ENCODE data around the gene SPTLC1. TPM values are rescaled to one million over a fixed set of nuclear protein-coding genes. Genes with fewer than 3 reads are reported as not detected.

The SPTLC1 gene
- total and polyA plus RNA-seq, 2 of the 13 experiments (the other 11 are each of a cell fraction or from before 2014, with no cell fraction given) = 56.2 to 72.5 TPM

DNA sequence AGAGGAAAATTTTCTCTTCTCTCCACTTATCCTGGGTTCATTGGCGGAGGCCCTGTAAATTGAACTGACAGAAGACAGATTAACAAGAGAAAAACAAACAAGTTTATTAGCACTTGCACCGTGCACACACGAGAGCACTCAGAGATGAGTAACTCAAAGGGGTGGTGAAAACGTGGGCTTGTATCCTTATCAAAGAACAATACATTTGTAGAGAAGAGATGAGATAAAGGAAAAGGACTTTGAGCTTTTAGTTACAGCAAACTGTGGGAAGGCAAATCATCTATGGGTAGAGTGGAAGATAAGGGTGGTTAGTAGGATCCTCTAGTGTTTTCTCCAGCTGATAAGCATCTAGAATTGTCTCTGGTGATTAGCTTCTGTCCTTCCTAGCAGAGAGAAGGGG is 120.8 kb downstream of the SPTLC1 start (continued):
- TF ChIP-seq PRDM4 (CRISPR knock-in tag; IDR thresholded peaks at IDR 0.05; ENCODE audit: borderline replicate concordance) (no peak), GATAD2A (CRISPR knock-in tag; IDR thresholded peaks at IDR 0.05) (peak; percentile 19; the same call in 1 of the 2 replicates), DMAP1 (CRISPR knock-in tag; IDR thresholded peaks at IDR 0.05) (no peak), SMYD3 (CRISPR knock-in tag; IDR thresholded peaks at IDR 0.05) (no peak), RBM39 (IDR thresholded peaks at IDR 0.05; ENCODE audit: low read depth, low read length, poor library complexity, severe bottlenecking) (no peak), ZNF496 (CRISPR knock-in tag; IDR thresholded peaks at IDR 0.05; ENCODE audit: insufficient replicate concordance) (no peak), NR0B2 (CRISPR knock-in tag; IDR thresholded peaks at IDR 0.05) (no peak), KLF6 (CRISPR knock-in tag; IDR thresholded peaks at IDR 0.05) (no peak), MAFG (CRISPR knock-in tag; IDR thresholded peaks at IDR 0.05) (no peak), ISL2 (CRISPR knock-in tag; IDR thresholded peaks at IDR 0.05) (peak; percentile 73), NR2F6 (IDR thresholded peaks at IDR 0.05) (0 out of 2 replicates have a peak, but pooled peaks have one; percentile 8), NR2F6 (CRISPR knock-in tag; IDR thresholded peaks at IDR 0.05) (no peak), TBX2 (CRISPR knock-in tag; IDR thresholded peaks at IDR 0.05; ENCODE audit: borderline replicate concordance) (peak; percentile 78; the same call in 1 of the 2 replicates), AHR (CRISPR knock-in tag; IDR thresholded peaks at IDR 0.05) (no peak), PHB2 (IDR thresholded peaks at IDR 0.05; ENCODE audit: partially characterized antibody) (no peak)
- TF ChIP-seq, protein P1, sequence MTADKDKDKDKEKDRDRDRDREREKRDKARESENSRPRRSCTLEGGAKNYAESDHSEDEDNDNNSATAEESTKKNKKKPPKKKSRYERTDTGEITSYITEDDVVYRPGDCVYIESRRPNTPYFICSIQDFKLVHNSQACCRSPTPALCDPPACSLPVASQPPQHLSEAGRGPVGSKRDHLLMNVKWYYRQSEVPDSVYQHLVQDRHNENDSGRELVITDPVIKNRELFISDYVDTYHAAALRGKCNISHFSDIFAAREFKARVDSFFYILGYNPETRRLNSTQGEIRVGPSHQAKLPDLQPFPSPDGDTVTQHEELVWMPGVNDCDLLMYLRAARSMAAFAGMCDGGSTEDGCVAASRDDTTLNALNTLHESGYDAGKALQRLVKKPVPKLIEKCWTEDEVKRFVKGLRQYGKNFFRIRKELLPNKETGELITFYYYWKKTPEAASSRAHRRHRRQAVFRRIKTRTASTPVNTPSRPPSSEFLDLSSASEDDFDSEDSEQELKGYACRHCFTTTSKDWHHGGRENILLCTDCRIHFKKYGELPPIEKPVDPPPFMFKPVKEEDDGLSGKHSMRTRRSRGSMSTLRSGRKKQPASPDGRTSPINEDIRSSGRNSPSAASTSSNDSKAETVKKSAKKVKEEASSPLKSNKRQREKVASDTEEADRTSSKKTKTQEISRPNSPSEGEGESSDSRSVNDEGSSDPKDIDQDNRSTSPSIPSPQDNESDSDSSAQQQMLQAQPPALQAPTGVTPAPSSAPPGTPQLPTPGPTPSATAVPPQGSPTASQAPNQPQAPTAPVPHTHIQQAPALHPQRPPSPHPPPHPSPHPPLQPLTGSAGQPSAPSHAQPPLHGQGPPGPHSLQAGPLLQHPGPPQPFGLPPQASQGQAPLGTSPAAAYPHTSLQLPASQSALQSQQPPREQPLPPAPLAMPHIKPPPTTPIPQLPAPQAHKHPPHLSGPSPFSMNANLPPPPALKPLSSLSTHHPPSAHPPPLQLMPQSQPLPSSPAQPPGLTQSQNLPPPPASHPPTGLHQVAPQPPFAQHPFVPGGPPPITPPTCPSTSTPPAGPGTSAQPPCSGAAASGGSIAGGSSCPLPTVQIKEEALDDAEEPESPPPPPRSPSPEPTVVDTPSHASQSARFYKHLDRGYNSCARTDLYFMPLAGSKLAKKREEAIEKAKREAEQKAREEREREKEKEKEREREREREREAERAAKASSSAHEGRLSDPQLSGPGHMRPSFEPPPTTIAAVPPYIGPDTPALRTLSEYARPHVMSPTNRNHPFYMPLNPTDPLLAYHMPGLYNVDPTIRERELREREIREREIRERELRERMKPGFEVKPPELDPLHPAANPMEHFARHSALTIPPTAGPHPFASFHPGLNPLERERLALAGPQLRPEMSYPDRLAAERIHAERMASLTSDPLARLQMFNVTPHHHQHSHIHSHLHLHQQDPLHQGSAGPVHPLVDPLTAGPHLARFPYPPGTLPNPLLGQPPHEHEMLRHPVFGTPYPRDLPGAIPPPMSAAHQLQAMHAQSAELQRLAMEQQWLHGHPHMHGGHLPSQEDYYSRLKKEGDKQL (CRISPR knock-in tag; IDR thresholded peaks at IDR 0.05; ENCODE audit: low read depth) = peak; percentile 68; the same call in 1 of the 2 replicates
- TF ChIP-seq, protein P2, sequence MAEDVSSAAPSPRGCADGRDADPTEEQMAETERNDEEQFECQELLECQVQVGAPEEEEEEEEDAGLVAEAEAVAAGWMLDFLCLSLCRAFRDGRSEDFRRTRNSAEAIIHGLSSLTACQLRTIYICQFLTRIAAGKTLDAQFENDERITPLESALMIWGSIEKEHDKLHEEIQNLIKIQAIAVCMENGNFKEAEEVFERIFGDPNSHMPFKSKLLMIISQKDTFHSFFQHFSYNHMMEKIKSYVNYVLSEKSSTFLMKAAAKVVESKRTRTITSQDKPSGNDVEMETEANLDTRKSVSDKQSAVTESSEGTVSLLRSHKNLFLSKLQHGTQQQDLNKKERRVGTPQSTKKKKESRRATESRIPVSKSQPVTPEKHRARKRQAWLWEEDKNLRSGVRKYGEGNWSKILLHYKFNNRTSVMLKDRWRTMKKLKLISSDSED (CRISPR knock-in tag; IDR thresholded peaks at IDR 0.05) = no peak
- TF ChIP-seq, protein P3, sequence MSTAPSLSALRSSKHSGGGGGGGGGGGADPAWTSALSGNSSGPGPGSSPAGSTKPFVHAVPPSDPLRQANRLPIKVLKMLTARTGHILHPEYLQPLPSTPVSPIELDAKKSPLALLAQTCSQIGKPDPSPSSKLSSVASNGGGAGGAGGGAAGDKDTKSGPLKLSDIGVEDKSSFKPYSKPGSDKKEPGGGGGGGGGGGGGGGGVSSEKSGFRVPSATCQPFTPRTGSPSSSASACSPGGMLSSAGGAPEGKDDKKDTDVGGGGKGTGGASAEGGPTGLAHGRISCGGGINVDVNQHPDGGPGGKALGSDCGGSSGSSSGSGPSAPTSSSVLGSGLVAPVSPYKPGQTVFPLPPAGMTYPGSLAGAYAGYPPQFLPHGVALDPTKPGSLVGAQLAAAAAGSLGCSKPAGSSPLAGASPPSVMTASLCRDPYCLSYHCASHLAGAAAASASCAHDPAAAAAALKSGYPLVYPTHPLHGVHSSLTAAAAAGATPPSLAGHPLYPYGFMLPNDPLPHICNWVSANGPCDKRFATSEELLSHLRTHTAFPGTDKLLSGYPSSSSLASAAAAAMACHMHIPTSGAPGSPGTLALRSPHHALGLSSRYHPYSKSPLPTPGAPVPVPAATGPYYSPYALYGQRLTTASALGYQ (CRISPR knock-in tag; IDR thresholded peaks at IDR 0.05) = 0 out of 2 replicates have a peak, but pooled peaks have one; percentile 23
